ENCODE measurements around the gene CEACAM8.

DNA sequence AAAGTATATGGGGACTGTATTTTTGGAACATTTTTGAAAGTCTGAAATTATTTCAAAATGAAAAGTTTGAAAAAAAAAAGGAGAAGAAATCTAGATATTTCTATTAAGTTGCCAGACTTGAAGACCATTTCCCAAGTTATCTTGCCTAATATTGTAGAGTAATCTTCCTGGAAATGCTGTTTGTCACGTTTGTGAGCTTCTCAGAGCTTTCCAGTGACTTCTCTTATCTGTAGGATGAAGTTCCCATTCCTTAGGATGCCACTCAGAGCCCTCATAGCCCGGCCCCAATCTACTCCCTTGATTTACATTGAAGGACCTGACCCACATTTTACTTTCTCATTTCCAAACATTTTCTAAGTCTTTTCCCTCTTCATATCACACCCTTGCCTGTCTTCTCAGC, 23.6 kb downstream of the CEACAM8 start:
- TF ChIP-seq GLIS1 (tag by site-specific recombination; IDR thresholded peaks at IDR 0.05), result no peak
- TF ChIP-seq, protein P1, sequence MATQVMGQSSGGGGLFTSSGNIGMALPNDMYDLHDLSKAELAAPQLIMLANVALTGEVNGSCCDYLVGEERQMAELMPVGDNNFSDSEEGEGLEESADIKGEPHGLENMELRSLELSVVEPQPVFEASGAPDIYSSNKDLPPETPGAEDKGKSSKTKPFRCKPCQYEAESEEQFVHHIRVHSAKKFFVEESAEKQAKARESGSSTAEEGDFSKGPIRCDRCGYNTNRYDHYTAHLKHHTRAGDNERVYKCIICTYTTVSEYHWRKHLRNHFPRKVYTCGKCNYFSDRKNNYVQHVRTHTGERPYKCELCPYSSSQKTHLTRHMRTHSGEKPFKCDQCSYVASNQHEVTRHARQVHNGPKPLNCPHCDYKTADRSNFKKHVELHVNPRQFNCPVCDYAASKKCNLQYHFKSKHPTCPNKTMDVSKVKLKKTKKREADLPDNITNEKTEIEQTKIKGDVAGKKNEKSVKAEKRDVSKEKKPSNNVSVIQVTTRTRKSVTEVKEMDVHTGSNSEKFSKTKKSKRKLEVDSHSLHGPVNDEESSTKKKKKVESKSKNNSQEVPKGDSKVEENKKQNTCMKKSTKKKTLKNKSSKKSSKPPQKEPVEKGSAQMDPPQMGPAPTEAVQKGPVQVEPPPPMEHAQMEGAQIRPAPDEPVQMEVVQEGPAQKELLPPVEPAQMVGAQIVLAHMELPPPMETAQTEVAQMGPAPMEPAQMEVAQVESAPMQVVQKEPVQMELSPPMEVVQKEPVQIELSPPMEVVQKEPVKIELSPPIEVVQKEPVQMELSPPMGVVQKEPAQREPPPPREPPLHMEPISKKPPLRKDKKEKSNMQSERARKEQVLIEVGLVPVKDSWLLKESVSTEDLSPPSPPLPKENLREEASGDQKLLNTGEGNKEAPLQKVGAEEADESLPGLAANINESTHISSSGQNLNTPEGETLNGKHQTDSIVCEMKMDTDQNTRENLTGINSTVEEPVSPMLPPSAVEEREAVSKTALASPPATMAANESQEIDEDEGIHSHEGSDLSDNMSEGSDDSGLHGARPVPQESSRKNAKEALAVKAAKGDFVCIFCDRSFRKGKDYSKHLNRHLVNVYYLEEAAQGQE (tag by site-specific recombination; IDR thresholded peaks at IDR 0.05), result no peak
- TF ChIP-seq, protein P2, sequence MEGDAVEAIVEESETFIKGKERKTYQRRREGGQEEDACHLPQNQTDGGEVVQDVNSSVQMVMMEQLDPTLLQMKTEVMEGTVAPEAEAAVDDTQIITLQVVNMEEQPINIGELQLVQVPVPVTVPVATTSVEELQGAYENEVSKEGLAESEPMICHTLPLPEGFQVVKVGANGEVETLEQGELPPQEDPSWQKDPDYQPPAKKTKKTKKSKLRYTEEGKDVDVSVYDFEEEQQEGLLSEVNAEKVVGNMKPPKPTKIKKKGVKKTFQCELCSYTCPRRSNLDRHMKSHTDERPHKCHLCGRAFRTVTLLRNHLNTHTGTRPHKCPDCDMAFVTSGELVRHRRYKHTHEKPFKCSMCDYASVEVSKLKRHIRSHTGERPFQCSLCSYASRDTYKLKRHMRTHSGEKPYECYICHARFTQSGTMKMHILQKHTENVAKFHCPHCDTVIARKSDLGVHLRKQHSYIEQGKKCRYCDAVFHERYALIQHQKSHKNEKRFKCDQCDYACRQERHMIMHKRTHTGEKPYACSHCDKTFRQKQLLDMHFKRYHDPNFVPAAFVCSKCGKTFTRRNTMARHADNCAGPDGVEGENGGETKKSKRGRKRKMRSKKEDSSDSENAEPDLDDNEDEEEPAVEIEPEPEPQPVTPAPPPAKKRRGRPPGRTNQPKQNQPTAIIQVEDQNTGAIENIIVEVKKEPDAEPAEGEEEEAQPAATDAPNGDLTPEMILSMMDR (tag by site-specific recombination; IDR thresholded peaks at IDR 0.05), result no peak
- TF ChIP-seq, protein P3, sequence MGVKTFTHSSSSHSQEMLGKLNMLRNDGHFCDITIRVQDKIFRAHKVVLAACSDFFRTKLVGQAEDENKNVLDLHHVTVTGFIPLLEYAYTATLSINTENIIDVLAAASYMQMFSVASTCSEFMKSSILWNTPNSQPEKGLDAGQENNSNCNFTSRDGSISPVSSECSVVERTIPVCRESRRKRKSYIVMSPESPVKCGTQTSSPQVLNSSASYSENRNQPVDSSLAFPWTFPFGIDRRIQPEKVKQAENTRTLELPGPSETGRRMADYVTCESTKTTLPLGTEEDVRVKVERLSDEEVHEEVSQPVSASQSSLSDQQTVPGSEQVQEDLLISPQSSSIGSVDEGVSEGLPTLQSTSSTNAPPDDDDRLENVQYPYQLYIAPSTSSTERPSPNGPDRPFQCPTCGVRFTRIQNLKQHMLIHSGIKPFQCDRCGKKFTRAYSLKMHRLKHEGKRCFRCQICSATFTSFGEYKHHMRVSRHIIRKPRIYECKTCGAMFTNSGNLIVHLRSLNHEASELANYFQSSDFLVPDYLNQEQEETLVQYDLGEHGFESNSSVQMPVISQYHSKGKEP (tag by site-specific recombination; IDR thresholded peaks at IDR 0.05), result no peak

Data from HEK293 (cell line).